Superior temporal gyrus (tissue), 1 donor: ENCODE data around the gene TNP1.

Source experiments
- DNase-seq: peaks from one replicate; pipeline ENCODE4 v3.0.0-alpha.2; 2016; ENCODE audit errors: extremely low spot score

TNP1 gene

DNA sequence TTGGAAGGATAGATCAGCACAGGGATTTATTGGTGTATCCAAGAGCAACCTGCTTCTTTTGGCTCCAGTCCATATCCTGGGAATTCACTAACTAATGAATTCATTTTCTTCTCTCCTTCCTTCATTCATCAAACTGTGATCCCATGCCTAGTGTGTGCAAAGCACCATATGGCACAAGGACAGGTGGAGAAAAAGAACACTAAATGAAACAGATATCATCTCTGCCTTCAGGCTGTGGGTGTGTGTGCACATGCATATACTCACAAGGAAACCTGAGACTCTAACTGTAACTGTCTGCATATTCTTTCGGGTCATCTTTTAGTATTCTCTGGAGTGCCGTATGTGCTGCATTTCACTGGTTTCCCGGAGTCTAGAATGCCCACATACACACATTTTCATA, 20.2 kb downstream of the TNP1 start:
- peak; percentile 15 for DNase-seq

DNA sequence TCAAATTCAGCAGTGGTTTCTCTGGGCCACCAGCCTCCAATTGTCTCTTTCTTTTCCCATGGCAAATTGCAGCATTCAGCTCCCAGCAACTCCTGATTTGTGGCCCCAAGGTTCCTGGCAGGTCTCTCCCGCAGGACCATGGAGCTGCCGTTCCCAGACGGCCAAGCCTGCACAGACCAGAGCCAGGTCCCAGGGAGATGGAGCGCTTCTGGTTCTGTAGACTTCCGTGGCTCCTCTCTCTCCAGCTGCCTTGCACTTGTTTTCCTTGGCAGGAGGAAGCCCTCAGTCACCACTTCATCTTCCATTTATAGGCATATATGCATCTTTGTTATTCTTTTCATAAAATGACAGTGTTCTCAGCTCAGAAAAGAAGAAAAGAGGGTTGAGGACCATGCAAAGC, 21.7 kb downstream of the TNP1 start:
- peak; percentile 14 for DNase-seq

DNA sequence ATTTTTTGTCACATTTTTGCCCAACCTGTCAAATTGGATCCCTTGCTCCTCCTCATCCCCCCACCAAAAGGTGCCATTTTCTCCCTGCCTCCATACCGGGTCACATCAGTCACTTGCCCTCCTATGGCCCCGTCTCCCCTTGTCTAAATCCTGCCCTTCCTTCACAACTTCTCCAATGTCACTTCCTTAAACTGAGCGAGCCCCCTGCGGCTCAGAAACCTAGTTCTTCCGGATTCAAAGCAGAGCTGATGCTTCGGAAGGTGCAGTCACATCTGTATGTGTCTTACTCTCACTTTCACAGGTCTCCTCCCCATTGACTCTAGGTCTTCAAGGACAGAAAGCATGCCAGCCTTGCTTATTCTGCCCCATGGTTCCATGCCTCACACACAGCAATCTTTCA, 22.1 kb downstream of the TNP1 start:
- DNase-seq: no peak

DNA sequence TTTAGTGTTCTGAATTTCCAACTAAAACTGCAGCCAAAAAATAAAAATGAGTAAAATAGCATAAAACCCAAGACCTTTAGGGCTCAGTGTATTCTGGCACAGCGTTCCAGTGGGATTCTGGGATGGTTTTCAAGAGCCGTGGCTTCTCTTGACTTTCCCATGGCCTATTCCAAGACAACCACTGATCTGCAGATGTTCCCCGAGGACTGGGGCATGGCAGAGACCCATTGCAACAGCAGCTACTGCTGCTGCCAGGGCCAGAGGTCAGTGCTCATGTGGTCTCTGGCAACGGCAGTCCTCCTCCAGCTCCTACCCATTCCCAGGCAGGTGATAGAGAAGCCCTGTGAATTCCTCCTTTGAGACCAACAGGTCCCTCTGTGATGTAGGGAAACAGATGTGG, 26.8 kb downstream of the TNP1 start:
- no peak for DNase-seq

- DNase-seq: no peak
Measured at GRCh38 chr2:216830346-216830745, 29.5 kb downstream of the TNP1 start.

- DNase-seq: no peak
Measured at GRCh38 chr2:216829533-216829932, 30.3 kb downstream of the TNP1 start.

- no peak for DNase-seq
Measured at GRCh38 chr2:216827073-216827720, 32.7 kb downstream of the TNP1 start.

DNA sequence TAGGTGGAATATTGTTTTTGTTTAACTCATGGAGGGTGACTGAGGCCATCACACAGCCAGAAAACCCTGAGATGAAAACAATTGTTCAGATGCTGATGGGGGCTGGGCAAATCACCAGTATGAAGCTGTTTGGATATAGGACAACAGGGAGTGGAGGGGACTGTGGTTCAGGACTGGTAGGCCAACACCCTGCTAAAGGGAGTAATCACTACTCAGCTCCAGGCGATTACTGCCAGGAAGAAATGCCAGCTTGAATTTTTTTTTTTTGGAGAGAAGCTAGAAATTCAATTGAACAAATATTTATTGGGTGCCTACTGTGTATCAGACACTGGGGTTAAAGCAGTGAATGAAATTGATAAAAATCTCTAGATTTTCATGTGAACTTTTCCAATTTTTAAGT, 37.4 kb downstream of the TNP1 start:
- DNase-seq: no peak

DNA sequence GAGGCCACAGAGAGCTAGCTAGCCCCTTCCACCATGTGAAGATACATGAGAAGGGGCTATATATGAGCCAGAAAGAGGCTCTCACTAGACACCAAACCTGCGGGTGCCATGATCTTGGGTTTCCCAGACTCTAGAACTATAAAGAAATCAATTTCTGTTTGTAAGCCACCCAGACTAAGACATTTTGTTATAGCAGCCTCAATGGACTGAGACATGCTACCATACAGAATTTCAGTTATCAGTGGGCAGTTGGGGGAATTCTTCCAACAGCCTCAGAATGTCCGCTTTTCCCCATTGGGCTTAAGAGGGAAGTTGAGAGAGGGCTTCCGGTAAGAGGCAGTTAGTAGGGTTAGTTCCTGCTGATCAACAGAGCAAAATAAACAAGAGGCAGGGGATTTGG, 39.2 kb downstream of the TNP1 start:
- no peak for DNase-seq

DNA sequence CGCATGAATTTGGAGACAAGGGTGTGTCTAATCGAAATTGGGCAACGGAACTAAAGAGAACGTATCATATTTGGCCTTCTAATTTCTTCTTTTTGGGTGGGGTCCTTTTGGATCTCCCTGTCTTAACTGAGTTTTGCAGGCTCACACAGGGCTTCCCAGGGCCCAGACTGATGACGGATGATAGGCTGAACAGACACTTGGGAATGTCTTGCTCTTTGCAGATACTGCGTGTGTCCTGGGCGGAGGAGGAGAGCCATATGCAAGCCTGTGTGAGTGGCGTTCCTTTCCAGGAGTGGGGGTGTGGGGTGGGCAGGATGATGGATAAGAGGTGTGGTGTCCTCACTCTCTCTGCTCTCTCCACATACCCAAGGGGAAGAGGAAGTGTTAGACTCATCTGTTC, 40.1 kb downstream of the TNP1 start:
- DNase-seq: no peak

- DNase-seq: no peak
Measured at GRCh38 chr2:216819055-216819454, 40.8 kb downstream of the TNP1 start.

DNA sequence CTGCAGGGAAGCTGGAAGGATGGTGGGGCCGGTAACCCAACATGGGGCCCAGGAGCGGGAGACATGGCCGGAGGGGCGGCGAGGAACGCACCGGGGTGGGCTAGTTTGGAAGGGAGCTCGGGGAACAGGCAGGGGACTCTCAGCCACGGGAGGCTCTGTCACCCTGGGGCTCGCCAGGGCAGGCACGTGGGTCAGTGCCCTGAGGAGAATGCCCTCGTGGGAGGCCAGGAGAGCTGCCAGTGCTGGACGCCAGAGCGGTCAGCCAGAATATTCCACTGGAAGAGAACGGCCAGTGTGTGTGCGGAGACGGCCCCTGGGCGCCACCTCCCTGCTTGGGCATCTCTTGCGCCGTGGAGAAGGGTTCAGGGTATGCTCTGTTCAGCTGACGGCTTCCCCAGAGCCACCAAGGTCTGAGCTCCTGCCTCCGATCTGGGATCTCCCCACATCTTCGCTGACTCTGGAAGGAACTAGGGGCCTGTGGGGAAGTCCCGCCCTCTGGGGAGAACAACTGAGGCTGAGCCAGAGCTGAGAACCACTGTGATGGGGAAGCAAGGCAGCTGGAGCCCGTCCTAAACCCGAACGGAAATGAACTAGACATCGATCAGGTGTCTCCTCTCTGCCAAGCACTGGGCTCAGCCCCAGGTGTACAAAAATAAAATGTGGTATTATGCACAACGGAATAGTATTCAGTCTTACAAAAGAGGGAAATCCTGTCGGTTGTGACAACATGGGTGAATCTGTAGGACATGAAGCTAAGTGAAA, 49.3 kb downstream of the TNP1 start:
- DNase-seq: no peak
